K562 (cell line): Measurements from ENCODE around the gene TUBG2. TPM values are rescaled to one million over a fixed set of nuclear protein-coding genes. Genes with fewer than 3 reads are reported as not detected.

Experiments used
- ATF2 ChIP-seq: sonication (generic); formaldehyde crosslinking; IDR thresholded peaks from 2 replicates; pipeline ENCODE4 v1.8.1; 2022; ENCODE audit warnings: missing genetic modification reagents
- CBX3 ChIP-seq, 2 experiments: IDR thresholded peaks; 1 replicate in 1 of 2; 2 replicates in 1 of 2; pipeline ENCODE4 v1.6.1; 2012; ENCODE audit warnings: inconsistent platforms in 2 of 2, low read length in 2 of 2, borderline replicate concordance in 1 of 2, control low read depth in 1 of 2
- CREB3L1 ChIP-seq: fragments of 450-650 bp; IDR thresholded peaks from 2 replicates; pipeline ENCODE4 v1.6.1; 2014; ENCODE audit warnings: low read depth, mild to moderate bottlenecking, moderate library complexity, borderline replicate concordance
- DEAF1 ChIP-seq: fragments of 450-650 bp; formaldehyde crosslinking; IDR thresholded peaks from 2 replicates; pipeline ENCODE4 v1.4.0; 2020; ENCODE audit warnings: mild to moderate bottlenecking, moderate library complexity
- EZH2 ChIP-seq: IDR thresholded peaks from 2 replicates; pipeline ENCODE4 v1.6.1; 2012; ENCODE audit warnings: low read depth, mild to moderate bottlenecking, inconsistent platforms, low read length, borderline replicate concordance
- HMG20A ChIP-seq: fragments of 450-650 bp; formaldehyde crosslinking; conservative IDR thresholded peaks from 2 replicates; pipeline ENCODE4 v1.4.0; 2020; ENCODE audit warnings: mild to moderate bottlenecking, mixed read lengths
- PHTF2 ChIP-seq: fragments of 250-450 bp; sonication (Bioruptor Pico); IDR thresholded peaks from 2 replicates; pipeline ENCODE4 v1.5.0; 2021; ENCODE audit warnings: mild to moderate bottlenecking
- RFX5 ChIP-seq: IDR thresholded peaks from 2 replicates; pipeline ENCODE4 v1.6.1; 2011; ENCODE audit warnings: low read depth, mild to moderate bottlenecking, improper control_type of control experiment, low read length
- STAT5B ChIP-seq: fragments of 250-450 bp; sonication (Bioruptor Pico); IDR thresholded peaks from 2 replicates; pipeline ENCODE4 v1.8.0; 2021; ENCODE audit warnings: mild to moderate bottlenecking, inconsistent platforms
- TRIM25 ChIP-seq: fragments of 450-650 bp; IDR thresholded peaks from 2 replicates; pipeline ENCODE4 v1.7.0; 2016; ENCODE audit warnings: borderline replicate concordance
- TSC22D4 ChIP-seq: fragments of 450-650 bp; IDR thresholded peaks from 2 replicates; pipeline ENCODE4 v1.6.1; 2016; ENCODE audit warnings: missing genetic modification characterization, missing biosample characterization, control low read depth
- ZBTB12 ChIP-seq: fragments of 250-450 bp; sonication (Bioruptor Pico); IDR thresholded peaks from 2 replicates; pipeline ENCODE4 v1.4.0; 2020
- ZNF197 ChIP-seq: fragments of 200-800 bp; sonication (Bioruptor generic); IDR thresholded peaks from 2 replicates; pipeline ENCODE4 v1.6.1; 2016; ENCODE audit warnings: low read depth, missing genetic modification characterization, missing compliant biosample characterization
- ZNF518B ChIP-seq: fragments of 250-450 bp; sonication (Bioruptor Pico); IDR thresholded peaks from 2 replicates; pipeline ENCODE4 v1.5.0; 2021; ENCODE audit warnings: mild to moderate bottlenecking, moderate library complexity
- ZNF79 ChIP-seq: fragments of 250-450 bp; sonication (Bioruptor Pico); IDR thresholded peaks from 2 replicates; pipeline ENCODE4 v1.4.0; 2020; ENCODE audit warnings: low read depth, mild to moderate bottlenecking, moderate library complexity
- polyA plus RNA-seq, 8 experiments: library from polyadenylated mRNA; depleted of rRNA in 4 of 8; stranded (reverse) in 5 of 8; unstranded in 3 of 8; fragments of >200 nt; fragmentation: Nextera tagmentation in 2 of 8; fragmentation: Illumina TruSeq in 1 of 8; extraction: Ambion mirVana in 2 of 8; extraction: Trizol in 1 of 8; gene quantifications; 2 replicates each; pipeline versions ENCODE4 v1.2.1 to v1.2.3, GENCODE V29; 2011 to 2014; ENCODE audit warnings: inconsistent platforms in 1 of 8, missing spikeins in 1 of 8
- total RNA-seq, 7 experiments: library from RNA; depleted of rRNA in 6 of 7; stranded (reverse); fragments of >200 nt in 6 of 7; fragmentation: Illumina TruSeq in 2 of 7; extraction: Trizol in 2 of 7; gene quantifications; 2 replicates each; pipeline versions ENCODE4 v1.2.1 to v1.2.3, GENCODE V29; 2011 to 2021; ENCODE audit warnings: low replicate concordance in 1 of 7

Gene TUBG2
- total and polyA plus RNA-seq, 9 of the 15 experiments (the other 6 are each of a cell fraction or from before 2014, with no cell fraction given), result 0.09 to 0.80 (median 0.24) TPM; not detected in 2

- TF ChIP-seq CREB3L1, result no peak
- no peak for TF ChIP-seq ATF2 (CRISPR knock-in tag)
- no peak for TF ChIP-seq HMG20A (CRISPR knock-in tag)
- TF ChIP-seq TSC22D4 (tag), result no peak
- TF ChIP-seq ZNF197, result no peak
- no peak for TF ChIP-seq ZBTB12 (CRISPR knock-in tag)
- no peak for TF ChIP-seq CBX3 (IDR thresholded peaks at IDR 0.05; ENCODE audit: borderline replicate concordance in 1 of 2, low read length in 2 of 2)
- no peak for TF ChIP-seq PHTF2
- TF ChIP-seq EZH2, result no peak
- TF ChIP-seq ZNF518B (CRISPR knock-in tag), result no peak
- TF ChIP-seq DEAF1 (CRISPR knock-in tag), result no peak
- no peak for TF ChIP-seq STAT5B (CRISPR knock-in tag)
- TF ChIP-seq ZNF79 (CRISPR knock-in tag), result no peak
- no peak for TF ChIP-seq RFX5
- no peak for TF ChIP-seq TRIM25
Observed at GRCh38 chr17:42629411-42630009, 29.6 kb upstream of the TUBG2 start (continued).
